SK-N-SH (cell line): ENCODE data around the gene PDGFRB. TPM values are rescaled to one million over a fixed set of nuclear protein-coding genes. Genes with fewer than 3 reads are reported as not detected.

Experiments
- CTCF ChIA-PET: fragments of 300-600, 350-600 bp; formaldehyde crosslinking; extraction: SDS; loops from one replicate; lab custom pipeline; 2021; lab: Yijun Ruan, JAX
- POLR2A ChIA-PET: fragments of 350-600 bp; sonication (Branson Sonifier 250); formaldehyde crosslinking; extraction: SDS; loops from one replicate; lab custom pipeline; 2020; ENCODE audit warnings: antibody characterized with exemption, inconsistent platforms; lab: Yijun Ruan, JAX
- DNase-seq: peaks from one replicate; pipeline ENCODE4 v3.0.0; 2012
- H2AFZ ChIP-seq: fragments of 200-600 bp; sonication (generic); 2 replicates; pipeline ENCODE4 v1.8.1; 2016; ENCODE audit warnings: antibody characterized with exemption, mild to moderate bottlenecking, low read depth
- H3F3A ChIP-seq: fragments of 200-600 bp; sonication (generic); replicated peaks from 2 replicates; pipeline ENCODE3; 2016; ENCODE audit warnings: antibody characterized with exemption, mild to moderate bottlenecking; ENCODE audit not compliant: insufficient read depth
- H3K27ac ChIP-seq, 2 experiments: fragments of 200-500 bp in 1 of 2; fragments of 200-600 bp in 1 of 2; sonication (Bioruptor generic) in 1 of 2; sonication (generic), shearing (Covaris generic) in 1 of 2; 2 replicates each; pipeline versions ENCODE4 v1.5.1 to v1.6.1; 2014 to 2016; ENCODE audit warnings: low read depth in 2 of 2, inconsistent platforms in 1 of 2, low read length in 1 of 2, mild to moderate bottlenecking in 1 of 2, mixed read lengths in 1 of 2
- H3K27me3 ChIP-seq: fragments of 200-600 bp; sonication (generic), shearing (Covaris generic); 2 replicates; pipeline ENCODE4 v1.6.1; 2016; ENCODE audit warnings: mixed run types; ENCODE audit not compliant: insufficient read depth
- H3K36me3 ChIP-seq, 2 experiments: fragments of 200-500 bp in 1 of 2; fragments of 200-600 bp in 1 of 2; sonication (Bioruptor generic) in 1 of 2; sonication (generic) in 1 of 2; replicated peaks in 1 of 2; 2 replicates each; pipeline versions ENCODE3 to v1.5.1; 2014 to 2016; ENCODE audit warnings: low read length in 1 of 2, mild to moderate bottlenecking in 1 of 2; ENCODE audit not compliant: insufficient read depth in 2 of 2, control insufficient read depth in 1 of 2
- H3K4me1 ChIP-seq, 2 experiments: fragments of 200-500 bp in 1 of 2; fragments of 200-600 bp in 1 of 2; sonication (Bioruptor generic) in 1 of 2; sonication (generic), shearing (Covaris generic) in 1 of 2; 2 replicates each; pipeline versions ENCODE4 v1.5.1 to v1.6.1; 2014 to 2016; ENCODE audit warnings: low read depth in 1 of 2, low read length in 1 of 2, mixed run types in 1 of 2; ENCODE audit not compliant: insufficient read depth in 2 of 2, control insufficient read depth in 1 of 2
- H3K4me2 ChIP-seq: fragments of 200-600 bp; sonication (generic), shearing (Covaris generic); 2 replicates; pipeline ENCODE4 v1.6.1; 2017; ENCODE audit warnings: mixed run types
- H3K4me3 ChIP-seq, 2 experiments: fragments of 200-500 bp in 1 of 2; fragments of 200-600 bp in 1 of 2; sonication (Bioruptor generic) in 1 of 2; sonication (generic), shearing (Covaris generic) in 1 of 2; 2 replicates each; pipeline versions ENCODE4 v1.5.1 to v1.8.1; 2014 to 2016; ENCODE audit warnings: low read depth in 2 of 2, inconsistent platforms in 1 of 2, low read length in 1 of 2, mild to moderate bottlenecking in 1 of 2, mixed read lengths in 1 of 2, moderate library complexity in 1 of 2
- H3K79me2 ChIP-seq: fragments of 200-600 bp; sonication (generic); 2 replicates; pipeline ENCODE4 v1.8.1; 2017; ENCODE audit warnings: mild to moderate bottlenecking; ENCODE audit not compliant: insufficient read depth
- H3K9ac ChIP-seq: fragments of 200-600 bp; sonication (generic); 2 replicates; pipeline ENCODE4 v1.6.1; 2017; ENCODE audit warnings: mixed run types
- H3K9me2 ChIP-seq: fragments of 200-600 bp; sonication (generic); 2 replicates; pipeline ENCODE4 v1.6.1; 2017; ENCODE audit warnings: mixed run types
- H3K9me3 ChIP-seq: fragments of 200-600 bp; sonication (generic); 2 replicates; pipeline ENCODE4 v1.6.1; 2017; ENCODE audit warnings: mixed run types, mild to moderate bottlenecking, moderate library complexity
- H4K20me1 ChIP-seq: fragments of 200-600 bp; sonication (generic); 2 replicates; pipeline ENCODE4 v1.6.1; 2017; ENCODE audit warnings: mild to moderate bottlenecking, mixed run types; ENCODE audit not compliant: insufficient read depth
- CHD2 ChIP-seq: fragments of 150-350 bp; IDR thresholded peaks from 2 replicates; pipeline ENCODE4 v1.6.1; 2018; ENCODE audit warnings: low read length; ENCODE audit not compliant: partially characterized antibody
- ELF1 ChIP-seq: IDR thresholded peaks from 2 replicates; pipeline ENCODE4 v1.4.0; 2012
- EZH2phosphoT487 ChIP-seq: fragments of 200-600 bp; sonication (generic); IDR thresholded peaks from 2 replicates; pipeline ENCODE4 v1.6.1; 2017; ENCODE audit warnings: low read depth, mixed run types, mild to moderate bottlenecking, antibody characterized with exemption, moderate library complexity, borderline replicate concordance
- FOXJ3 ChIP-seq: sonication (generic); formaldehyde crosslinking; IDR thresholded peaks from 2 replicates; pipeline ENCODE4 v1.5.1; 2020; ENCODE audit warnings: mild to moderate bottlenecking, missing genetic modification reagents
- FOXM1 ChIP-seq: IDR thresholded peaks from 2 replicates; pipeline ENCODE4 v1.4.0; 2012; ENCODE audit warnings: low read depth, mild to moderate bottlenecking
- JUND ChIP-seq: IDR thresholded peaks from 2 replicates; pipeline ENCODE4 v1.4.0; 2012
- MEF2A ChIP-seq: IDR thresholded peaks from 2 replicates; pipeline ENCODE4 v1.4.0; 2012; ENCODE audit warnings: low read depth, borderline replicate concordance
- MXI1 ChIP-seq: IDR thresholded peaks from 2 replicates; pipeline ENCODE4 v1.6.1; 2012; ENCODE audit warnings: mild to moderate bottlenecking, low read depth, low read length, improper control_type of control experiment
- POLR2AphosphoS5 ChIP-seq: IDR thresholded peaks from 2 replicates; pipeline ENCODE4 v1.6.1; 2012; ENCODE audit warnings: low read depth, low read length
- RCOR1 ChIP-seq: fragments of 150-350 bp; IDR thresholded peaks from 2 replicates; pipeline ENCODE4 v1.6.1; 2017; ENCODE audit warnings: antibody characterized with exemption, low read length
- RXRA ChIP-seq: IDR thresholded peaks from 2 replicates; pipeline ENCODE4 v1.4.0; 2012; ENCODE audit warnings: low read depth, mild to moderate bottlenecking, borderline replicate concordance
- TAF1 ChIP-seq: IDR thresholded peaks from 2 replicates; pipeline ENCODE4 v1.6.1; 2012; ENCODE audit warnings: low read depth, mild to moderate bottlenecking, low read length, moderate library complexity, borderline replicate concordance
- TEAD4 ChIP-seq: IDR thresholded peaks from 2 replicates; pipeline ENCODE4 v1.4.0; 2012; ENCODE audit warnings: mild to moderate bottlenecking, borderline replicate concordance; ENCODE audit not compliant: insufficient read depth
- YY1 ChIP-seq: IDR thresholded peaks from 2 replicates; pipeline ENCODE4 v1.4.0; 2012; ENCODE audit warnings: low read depth, mild to moderate bottlenecking
- WGBS: methylation state at CpG from one replicate; pipeline ENCODE4 v1.1.6; 2017; ENCODE audit warnings: low lambda C conversion rate; 5-methylcytosine and 5-hydroxymethylcytosine counted together
- polyA plus RNA-seq, 3 experiments: library from polyadenylated mRNA; depleted of rRNA; stranded (reverse); fragments of >200 nt; gene quantifications; 2 replicates each; pipeline ENCODE4 v1.2.3, GENCODE V29; 2012
- TF ChIP-seq, protein P1 (sequence below): IDR thresholded peaks from 2 replicates; pipeline ENCODE4 v1.4.0; 2012; ENCODE audit warnings: low read depth, borderline replicate concordance

Gene PDGFRB
- polyA plus RNA-seq, 1 of the 3 experiments (the other 2 are of a cell fraction) = 32.1 TPM

DNA sequence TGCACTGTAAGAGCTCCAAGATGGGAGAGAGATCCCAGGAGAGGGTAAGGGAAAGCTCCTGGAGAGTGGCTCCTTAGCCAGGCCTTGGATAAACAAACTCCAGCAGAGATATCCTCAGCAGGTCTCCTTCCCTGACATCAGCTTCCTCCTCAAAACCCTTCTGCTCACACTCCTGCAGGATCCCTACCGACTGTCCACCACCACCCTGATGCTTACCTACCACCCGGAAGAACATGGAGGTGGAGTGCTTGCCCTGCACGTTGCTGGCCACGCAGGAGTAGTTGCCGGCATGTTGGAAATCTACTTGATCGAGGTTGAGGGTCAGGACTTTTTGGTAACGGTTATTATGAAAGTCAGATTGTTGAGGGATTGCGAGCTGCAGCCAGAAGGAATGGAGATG lies 78.6 kb downstream of the PDGFRB start:
- Histone ChIP-seq H3K27me3 (no peaks in the 10 kb centered on the region), H3K79me2 (no peaks in the 10 kb centered on the region), H3K9me3 (no peaks in the 10 kb centered on the region), H3K9ac (no peak overlapping the region), H3K36me3 (no peaks in the 10 kb centered on the region), H3K9me2 (no peaks in the 10 kb centered on the region), H3F3A (no peaks in the 10 kb centered on the region), H3K27ac (no peak overlapping the region)
- POLR2A ChIA-PET = no interaction called here
- WGBS = 81% methylated on average over 8 of the region's 8 CpGs
- no peak for TF ChIP-seq RCOR1
- TF ChIP-seq EZH2phosphoT487 = no peak
- no peak for TF ChIP-seq RXRA
- TF ChIP-seq FOXM1 = no peak
- TF ChIP-seq TEAD4 = no peak
- TF ChIP-seq CHD2 = no peak
- TF ChIP-seq JUND = no peak
- TF ChIP-seq, all 33 proteins: peak for 0
- no peak overlapping the region for H3K4me2 ChIP-seq
- no peak overlapping the region for H3K4me3 ChIP-seq
- H2AFZ ChIP-seq = no peak overlapping the region
- H3K4me1 ChIP-seq = no peaks in the 10 kb centered on the region
- no peaks in the 10 kb centered on the region for H4K20me1 ChIP-seq
- CTCF ChIA-PET = no interaction called here
- DNase-seq = peak; percentile 2

DNA sequence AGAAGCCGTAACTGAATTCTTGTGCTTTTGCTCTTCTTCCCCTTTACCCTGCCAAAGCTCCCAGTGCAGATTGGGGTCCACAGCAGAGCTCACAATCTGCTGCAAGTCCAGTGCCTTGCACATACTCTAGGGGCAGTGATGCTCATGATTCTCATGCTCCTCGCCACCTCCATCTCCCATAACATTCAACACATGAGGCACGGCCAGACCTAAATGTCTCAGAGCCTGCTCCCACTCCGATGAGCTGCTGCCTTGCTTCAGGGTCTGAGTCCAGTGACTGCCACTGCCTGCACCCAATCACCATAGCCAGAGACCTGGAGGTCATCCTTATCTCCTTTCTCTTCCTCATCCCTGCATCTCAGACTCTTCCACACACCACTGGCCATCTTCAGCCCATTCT lies 79.8 kb downstream of the PDGFRB start:
- WGBS = 68% methylated on average over 4 of the region's 4 CpGs
- no peaks in the 10 kb centered on the region for H3K9me3 ChIP-seq
- no peak overlapping the region for H3K4me3 ChIP-seq
- POLR2A ChIA-PET = no interaction called here
- peak; percentile 29 for DNase-seq
- H3K4me2 ChIP-seq = no peak overlapping the region
- H4K20me1 ChIP-seq = no peaks in the 10 kb centered on the region
- no peak overlapping the region for H3K9ac ChIP-seq
- CTCF ChIA-PET = interaction anchor here (1.1 to 2.3 kb wide), 2 partner anchors 8 to 37 kb away, joined by 3 to 8 read pairs; no protein-coding TSS in a partner anchor
- no peaks in the 10 kb centered on the region for H3K79me2 ChIP-seq
- H3K4me1 ChIP-seq = no peaks in the 10 kb centered on the region
- no peaks in the 10 kb centered on the region for H3K36me3 ChIP-seq
- no peak overlapping the region for H2AFZ ChIP-seq
- no peaks in the 10 kb centered on the region for H3F3A ChIP-seq
- TF ChIP-seq POLR2AphosphoS5 (no peak), ELF1 (no peak), TAF1 (no peak), YY1 (no peak), FOXJ3 (no peak), FOXM1 (no peak), TEAD4 (no peak), RCOR1 (no peak), MXI1 (no peak), JUND (no peak), MEF2A (no peak)
- TF ChIP-seq, protein P1, sequence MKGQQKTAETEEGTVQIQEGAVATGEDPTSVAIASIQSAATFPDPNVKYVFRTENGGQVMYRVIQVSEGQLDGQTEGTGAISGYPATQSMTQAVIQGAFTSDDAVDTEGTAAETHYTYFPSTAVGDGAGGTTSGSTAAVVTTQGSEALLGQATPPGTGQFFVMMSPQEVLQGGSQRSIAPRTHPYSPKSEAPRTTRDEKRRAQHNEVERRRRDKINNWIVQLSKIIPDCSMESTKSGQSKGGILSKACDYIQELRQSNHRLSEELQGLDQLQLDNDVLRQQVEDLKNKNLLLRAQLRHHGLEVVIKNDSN = no peak
- H3K27me3 ChIP-seq = no peaks in the 10 kb centered on the region
- H3K9me2 ChIP-seq = no peaks in the 10 kb centered on the region
- H3K27ac ChIP-seq = no peak overlapping the region
